Muscle of arm (tissue), 12 donors: Measurements from ENCODE around the gene GAREM1. TPM values are rescaled to one million over a fixed set of nuclear protein-coding genes. Genes with fewer than 3 reads are reported as not detected.
A peak's percentile ranks its signal among the peaks of the same experiment; 100 is the strongest.
"Not testable (repeated sequence)": the region's sequence is repeated elsewhere in the genome, so short reads cannot be mapped to it uniquely, and the experiment has no call there.

Experiments used
- DNase-seq: peaks from one replicate; pipeline ENCODE4 v3.0.0-alpha.2; 2013
- polyA plus RNA-seq, 12 donors: library from polyadenylated mRNA; unstranded; fragments of 120-200 nt; gene quantifications; one replicate each; pipeline ENCODE4 v1.2.1, GENCODE V29; 2013; ENCODE audit not compliant: insufficient read length in 12 of 12

GAREM1 gene
- polyA plus RNA-seq, 12 donors, result 8.0 to 20.2 (median 10.8) TPM; not detected in 1

DNA sequence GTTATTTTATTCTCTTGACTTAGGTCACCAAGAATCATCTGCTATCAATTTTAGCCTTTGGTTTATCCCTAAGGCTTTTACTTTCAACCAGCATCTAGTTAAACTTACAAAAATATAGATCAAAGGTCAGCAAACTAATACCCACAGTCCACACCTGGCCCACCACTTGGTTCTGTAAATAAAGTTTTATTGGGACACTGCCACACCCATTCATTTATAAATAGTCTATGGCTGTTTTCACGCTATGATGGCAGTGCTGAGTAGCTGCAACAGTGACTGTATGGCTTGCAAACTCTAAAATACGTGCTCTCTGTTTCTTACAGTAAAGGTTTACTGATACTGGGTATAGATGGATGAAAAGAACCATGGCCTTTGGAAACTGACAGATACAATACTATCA lies 173.8 kb downstream of the GAREM1 start:
- DNase-seq, result no peak

DNA sequence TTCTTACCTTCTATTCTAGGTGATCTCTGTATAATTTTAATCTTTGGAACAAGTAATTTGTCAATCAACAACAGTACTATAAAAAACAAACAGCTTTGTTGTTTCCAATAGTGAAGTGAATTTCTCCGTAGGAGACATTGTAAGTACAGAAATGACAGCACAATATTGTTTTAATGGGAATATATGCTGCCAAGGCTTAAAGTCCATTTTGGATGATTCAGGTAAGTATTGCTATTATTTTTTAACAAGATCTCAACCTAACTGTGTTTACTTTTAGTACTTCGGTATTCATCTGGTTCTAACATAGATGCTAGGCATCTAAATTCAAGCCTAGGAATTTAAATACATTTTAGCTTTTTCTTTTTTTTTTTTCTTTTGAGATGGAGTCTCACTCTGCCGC lies 175.1 kb downstream of the GAREM1 start:
- DNase-seq, result no peak

DNA sequence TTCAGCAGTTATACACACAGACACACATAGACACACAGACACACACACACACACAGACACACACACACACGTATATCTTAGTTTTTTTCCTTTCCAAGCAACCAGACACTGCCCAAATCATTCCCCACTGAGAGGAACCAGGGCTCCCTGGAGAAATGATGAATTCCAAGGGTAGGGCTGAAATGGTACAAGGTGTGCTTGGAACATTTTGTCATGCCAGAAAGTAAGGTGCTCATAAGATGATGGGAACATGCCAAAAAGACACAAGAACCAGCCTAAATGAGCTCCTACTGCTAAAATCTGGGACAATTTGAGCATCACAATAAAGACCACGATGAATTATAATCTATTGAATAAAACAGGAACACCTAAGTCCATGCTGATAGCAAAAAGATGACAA lies 177.6 kb downstream of the GAREM1 start:
- DNase-seq, result no peak

DNA sequence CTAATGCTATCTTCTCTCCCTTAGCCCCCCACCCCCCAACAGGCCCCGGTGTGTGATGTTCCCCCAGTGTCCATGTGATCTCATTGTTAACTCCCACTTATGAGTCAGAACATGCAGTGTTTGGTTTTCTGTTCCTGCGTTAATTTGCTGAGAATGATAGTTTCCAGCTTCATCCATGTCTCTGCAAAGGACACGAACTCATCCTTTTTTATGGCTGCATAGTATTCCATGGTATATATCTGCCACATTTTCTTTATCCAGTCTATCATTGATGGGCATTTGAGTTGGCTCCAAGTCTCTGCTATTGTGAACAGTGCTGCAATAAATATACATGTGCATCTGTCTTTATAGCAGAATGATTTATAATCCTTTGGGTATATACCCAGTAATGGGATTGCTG lies 179.1 kb downstream of the GAREM1 start:
- DNase-seq, result not testable (repeated sequence)

DNA sequence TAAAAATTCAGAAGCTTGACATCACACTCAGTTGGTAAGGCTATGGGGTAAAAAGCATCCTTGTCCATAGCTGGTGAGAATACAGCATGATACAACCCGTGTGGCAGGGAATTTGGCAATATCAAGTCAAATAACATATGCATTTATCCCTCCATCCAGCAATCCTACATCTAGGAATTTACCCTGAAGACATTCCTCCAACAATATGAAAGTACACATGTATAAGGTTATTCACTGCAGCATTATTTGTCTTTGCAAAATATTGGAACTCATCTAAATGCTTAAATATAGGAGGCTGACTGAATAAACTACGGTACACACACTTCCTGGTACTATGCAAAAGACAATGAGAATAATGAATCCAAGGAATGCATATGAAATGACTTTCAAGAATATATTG lies 179.9 kb downstream of the GAREM1 start:
- no peak for DNase-seq

DNA sequence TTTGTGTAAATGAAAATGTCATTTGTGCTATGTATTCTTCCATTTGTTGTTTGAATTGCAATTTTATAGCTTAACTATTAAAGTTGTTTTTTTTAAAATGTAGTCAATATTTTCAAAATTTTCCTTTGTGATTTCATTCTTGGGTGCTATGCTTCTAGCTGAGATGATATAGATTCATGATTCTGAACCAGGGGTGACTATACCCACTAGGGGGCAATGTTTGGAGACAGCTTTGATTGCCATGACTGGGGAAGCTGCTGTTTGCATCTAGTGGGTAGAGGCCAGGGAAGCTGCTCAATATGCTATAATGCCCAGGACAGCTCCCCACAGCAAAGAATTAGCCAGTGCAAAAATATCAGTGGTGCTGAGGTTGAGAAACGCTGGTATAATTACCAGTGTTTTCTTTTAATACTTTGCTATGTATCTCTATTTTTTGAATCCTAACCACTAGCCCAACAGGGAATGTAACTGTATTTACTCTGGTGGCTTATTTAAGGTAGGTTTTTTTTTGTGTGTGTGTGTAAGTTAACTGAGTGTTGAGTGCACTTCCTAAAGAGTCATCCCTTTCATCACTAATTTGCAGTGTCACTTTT lies 181.1 kb downstream of the GAREM1 start:
- no peak for DNase-seq

DNA sequence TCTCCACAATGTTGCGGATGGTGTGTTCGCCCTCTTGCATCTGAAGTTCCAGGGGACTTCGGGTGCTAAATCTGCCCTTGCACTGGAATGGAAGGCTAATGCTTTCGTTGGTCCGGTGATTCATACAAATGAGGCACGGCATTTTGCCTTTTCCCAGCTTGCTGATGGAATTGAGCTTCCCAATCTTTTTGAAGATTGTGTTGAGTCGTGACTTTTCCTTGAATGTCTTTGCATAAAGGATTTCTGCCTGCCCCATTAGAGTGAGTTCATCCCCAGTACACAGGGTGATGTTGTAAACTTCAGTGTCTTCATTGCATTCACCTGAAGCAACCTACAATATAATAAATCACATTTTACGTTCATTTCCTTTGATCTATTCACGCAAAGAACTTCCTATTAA lies 182.8 kb downstream of the GAREM1 start:
- no peak for DNase-seq

DNA sequence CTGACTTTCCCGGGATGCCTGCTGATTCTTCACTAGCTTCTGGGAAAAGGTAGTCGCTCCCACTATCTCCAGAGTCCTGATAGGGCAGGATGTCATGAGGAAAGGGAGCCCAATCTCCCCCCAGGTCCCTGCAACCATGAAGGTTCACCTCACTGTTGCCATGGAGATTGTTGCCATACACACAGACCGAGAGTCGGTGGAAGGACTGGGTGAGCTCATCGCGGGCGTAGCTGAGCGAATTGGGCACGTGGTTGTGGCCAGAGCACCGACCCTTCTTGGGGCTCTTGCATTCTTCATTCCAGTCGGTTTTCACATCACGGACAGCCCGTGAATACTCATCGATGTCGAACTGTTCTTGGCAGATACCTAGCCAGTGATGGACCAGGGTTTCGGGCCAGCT lies 183.4 kb downstream of the GAREM1 start:
- DNase-seq, result no peak

DNA sequence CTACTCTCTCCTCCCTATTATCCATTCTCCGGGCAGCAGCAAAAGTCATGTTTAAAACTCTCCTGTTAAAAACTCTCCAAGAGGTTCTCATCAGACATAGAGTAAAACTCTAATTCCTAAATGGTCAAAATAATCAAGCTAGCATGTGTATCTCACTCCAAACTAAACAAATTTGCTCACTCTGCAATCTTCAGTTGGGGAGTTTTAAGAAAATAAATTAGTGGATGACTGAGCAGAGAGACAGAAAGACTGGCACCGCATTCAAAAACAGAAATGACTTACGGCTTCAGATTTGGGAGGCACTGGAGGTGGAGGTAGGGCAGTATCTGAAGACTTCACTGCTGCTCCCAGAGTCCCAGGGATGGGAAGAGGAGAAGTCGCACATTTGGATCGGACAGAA lies 183.9 kb downstream of the GAREM1 start:
- DNase-seq, result no peak

DNA sequence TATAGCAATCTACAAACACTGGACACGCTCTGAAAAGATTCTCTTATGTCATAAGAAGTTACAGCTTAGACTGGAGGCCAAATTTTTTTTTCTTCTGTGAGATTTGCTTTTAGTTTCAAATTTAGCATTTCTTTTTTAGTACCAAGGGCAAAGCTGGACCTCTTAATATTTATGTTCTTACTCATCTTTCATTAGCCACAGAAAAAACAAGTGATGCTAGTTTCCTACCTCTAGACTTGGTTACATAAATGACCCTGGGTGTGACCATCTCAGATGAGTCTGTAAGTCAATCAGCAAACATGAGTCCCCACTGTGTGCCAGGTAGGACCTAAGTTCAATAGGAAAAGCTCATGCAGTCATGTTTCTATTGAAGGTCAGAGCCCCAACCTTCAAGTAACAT lies 186.4 kb downstream of the GAREM1 start:
- DNase-seq, result no peak

DNA sequence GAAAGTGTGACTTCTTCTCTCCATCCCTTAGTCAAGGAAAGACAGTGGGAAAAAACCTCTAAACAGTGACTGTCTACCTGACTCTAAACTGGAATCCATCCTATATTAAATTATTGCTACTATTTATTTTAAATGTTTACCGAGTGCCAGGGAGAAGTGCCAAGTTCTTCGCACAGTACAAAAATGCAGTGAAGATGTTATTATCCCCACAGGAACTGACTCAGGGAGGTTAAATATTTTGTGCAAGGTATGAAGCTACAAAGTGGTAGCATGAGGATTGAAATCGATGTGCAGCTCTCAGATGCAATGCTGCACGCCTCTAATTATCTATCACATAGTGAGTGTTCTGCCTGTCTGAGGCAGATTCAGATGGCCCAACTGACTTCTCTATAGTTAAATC lies 189.8 kb downstream of the GAREM1 start:
- no peak for DNase-seq

DNA sequence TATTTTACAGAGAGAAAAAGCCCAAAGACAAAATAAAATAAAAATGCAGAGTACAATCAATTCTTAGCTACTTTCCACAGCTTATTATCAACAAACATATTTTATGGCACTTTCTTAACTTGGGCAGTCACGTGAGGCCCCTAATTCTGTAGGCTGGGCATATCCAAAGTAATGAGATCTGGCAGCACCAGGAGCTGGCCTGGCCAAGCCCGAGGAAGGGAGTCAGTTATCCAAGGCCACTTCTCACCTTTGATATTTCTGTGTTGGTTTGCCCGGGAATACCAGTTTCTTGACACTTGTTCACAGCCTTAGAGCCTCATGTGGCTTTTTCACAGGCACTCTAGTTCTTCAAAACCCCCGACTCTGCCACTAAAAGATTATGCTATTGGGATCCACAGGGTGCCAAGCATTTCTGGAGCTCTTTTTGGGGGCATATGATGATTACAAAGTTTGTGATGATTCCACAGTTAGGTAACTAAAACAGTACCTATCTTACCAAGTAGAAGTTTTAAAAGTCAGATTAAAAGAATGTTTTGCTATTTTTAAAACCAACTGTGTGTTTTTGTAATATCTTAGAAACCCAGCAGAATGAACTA lies 190.4 kb downstream of the GAREM1 start:
- no peak for DNase-seq

DNA sequence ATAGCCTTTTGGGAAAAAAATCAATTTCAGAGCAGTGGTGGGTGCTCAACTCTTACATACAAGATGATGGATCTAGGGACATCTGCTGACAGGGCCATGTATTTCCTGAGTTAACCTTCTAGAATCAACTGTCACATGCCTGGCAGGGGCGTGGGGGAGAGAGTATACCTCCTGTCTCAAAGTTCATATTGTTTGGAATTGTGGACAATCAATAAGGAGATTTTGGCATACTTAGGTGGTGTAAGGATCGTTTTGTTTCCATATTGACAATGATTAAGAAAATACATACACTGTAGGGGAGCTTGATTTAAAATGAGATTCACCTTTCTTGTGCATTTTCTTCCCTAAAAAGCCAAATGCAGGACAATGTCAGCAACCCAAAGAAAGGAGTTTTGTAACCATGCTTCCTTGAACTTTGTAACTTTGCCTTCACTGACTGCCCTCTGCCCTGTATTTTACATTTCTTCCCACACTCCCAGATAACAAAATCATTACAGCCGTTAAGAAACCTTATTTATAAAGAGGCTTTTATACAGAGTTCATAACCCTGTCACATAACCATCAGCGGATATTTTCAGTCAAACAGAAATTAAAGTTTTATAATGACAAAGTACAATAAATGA lies 192.4 kb downstream of the GAREM1 start:
- no peak for DNase-seq

DNA sequence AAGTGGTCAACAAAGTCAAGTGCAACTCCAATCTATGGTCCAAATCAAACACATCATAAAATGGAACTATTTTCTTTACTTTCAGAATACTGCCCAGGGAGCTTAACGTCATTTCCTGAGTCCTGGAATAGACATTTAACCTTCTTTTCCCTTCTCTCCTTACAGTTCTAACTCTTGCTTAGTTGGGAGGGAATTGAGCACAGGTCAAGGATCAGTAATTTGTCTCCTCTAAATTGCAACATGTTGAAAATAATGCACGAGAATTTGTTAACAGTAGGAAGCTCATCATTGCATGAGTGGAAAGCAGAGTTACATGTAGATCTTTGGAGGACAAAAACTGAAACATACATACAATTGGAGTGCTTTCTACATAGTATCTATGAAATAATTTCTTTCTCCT lies 193.1 kb downstream of the GAREM1 start:
- DNase-seq, result no peak

DNA sequence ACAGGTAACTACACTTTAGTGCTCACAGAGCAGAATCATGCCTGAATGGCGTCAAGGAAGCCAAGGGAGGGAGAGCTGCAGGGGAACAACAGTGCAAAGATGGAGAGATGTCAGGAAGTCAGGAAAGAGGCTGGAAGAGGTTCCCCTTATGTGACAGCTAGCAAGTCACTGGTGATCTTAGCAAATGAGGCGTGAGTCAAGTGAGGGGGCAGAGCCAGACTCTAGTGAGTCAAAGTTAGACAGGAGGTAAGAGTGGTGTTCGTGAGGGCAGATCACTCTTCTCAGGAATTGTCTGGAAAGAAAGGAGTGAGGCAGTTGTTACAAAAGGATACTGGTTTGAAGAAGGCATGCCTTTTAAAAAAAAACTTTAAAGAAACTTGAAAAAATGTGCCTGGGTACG lies 193.8 kb downstream of the GAREM1 start:
- DNase-seq, result no peak

DNA sequence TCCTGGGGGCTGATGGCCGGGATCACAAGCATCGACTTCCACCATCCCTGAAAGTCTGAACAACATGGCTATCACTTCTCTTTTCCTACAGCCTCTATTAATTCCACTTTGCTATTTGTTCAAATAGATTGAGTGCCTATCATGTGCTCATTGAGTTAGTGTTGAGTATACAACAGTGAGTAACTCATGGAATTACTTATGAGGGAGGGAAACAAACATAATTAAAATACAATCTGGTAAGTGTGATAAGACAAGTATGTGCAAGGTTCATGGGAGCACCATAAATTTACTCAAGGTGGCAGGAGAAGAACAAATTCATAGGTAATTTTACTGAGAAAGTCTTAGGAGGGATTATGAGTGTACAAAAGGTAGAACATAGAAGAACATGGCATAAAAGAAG lies 194.4 kb downstream of the GAREM1 start:
- DNase-seq, result no peak

DNA sequence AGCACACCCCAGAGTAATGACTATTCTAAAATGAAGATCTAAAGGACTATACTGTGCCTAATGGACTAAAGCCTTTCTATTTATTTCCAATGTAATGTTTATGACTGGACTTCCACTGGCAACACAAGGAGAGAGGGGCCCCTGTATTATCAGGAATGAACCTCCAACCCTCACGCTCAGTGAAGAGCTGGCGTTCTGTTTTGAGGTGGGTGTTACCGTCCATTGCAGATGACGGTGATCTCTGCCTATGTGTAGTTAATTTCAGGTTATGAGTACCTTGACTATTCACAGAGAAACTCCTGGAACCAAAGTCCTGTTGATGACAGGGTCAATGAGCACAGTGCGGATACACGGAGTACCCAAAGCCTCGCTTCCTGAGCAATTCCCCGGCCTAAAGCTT lies 195.5 kb downstream of the GAREM1 start:
- DNase-seq, result no peak

DNA sequence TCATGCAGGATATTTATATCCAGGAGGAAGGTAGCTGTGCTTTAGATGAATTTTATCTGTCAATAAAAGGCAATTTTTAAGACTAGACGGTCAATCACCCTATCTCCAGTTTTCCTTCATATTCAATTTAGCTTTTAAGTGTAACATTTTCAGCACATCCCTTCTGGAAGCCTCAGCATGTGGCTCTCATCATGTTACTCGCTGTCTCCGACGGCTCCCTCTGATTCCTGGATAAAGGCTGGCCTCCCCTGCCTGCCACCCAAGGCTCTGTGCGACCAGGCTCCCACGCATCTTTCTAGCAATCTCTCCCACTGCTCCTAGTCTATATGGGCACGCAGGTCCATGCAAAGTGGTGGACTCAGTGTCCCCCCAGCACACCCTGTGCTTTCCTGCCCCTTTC lies 196.4 kb downstream of the GAREM1 start:
- no peak for DNase-seq

DNA sequence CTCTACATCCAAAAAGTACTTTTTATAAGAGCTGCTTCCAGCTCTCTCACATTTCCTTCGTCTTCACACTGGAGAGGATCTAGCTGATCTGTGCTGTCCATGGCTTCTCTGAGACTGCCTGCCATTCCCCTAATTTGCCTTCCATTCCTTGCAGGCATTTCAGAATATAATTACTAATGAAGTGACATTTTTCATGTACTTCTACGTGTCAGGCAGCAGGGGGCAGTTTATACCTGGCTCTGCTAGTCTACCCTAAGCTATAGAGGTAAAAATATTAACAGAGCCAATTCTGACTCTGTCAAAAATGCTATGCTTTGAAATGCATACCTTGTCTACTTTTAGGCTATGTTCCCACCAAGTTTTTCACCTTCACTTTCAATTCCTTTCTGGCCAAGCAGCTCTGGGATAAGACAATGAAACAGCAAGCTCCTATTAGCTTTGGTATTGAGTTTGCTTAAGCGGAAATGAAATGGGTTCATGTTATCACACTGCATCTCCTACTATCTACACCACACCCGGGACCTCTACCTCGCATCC lies 198.9 kb downstream of the GAREM1 start:
- peak; percentile 36 for DNase-seq

DNA sequence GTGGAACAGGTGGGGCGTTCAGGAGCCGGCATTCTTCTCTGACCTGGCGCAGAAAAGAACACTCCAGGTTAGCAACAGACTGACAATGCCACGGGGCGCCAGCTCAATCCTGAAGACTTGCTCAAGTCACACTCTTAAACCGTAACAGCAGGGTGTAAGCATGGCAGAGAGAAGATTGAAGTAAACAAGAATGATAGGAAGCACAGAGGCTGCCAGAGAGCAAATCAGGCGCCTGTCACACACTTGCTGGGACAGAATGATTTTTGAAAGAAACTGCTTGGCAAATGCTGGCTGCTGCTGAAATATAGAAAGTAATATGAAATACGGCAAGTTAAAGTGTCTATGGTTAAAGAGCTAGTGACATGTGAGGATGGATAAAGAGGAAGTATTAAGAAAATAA lies 200.3 kb downstream of the GAREM1 start:
- DNase-seq, result no peak

DNA sequence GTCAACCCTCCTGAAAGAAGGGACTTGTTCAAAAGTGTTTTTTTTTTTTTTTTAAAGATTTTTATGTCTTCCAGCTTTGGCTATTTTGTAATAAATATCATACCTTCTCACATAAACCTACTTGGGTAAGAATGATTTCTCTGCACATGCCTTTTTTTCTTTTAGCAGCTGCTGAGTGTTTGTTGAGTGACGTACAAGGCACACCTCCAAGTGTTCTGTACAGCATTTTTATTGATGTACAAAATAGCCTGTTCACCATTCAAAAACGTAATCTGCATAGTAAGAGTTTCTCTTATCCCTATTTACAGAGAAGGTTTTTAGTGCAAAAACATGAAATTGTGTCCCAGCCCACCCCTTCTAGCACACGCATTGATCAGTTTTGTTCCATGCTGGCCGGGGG lies 203.2 kb downstream of the GAREM1 start:
- no peak for DNase-seq

DNA sequence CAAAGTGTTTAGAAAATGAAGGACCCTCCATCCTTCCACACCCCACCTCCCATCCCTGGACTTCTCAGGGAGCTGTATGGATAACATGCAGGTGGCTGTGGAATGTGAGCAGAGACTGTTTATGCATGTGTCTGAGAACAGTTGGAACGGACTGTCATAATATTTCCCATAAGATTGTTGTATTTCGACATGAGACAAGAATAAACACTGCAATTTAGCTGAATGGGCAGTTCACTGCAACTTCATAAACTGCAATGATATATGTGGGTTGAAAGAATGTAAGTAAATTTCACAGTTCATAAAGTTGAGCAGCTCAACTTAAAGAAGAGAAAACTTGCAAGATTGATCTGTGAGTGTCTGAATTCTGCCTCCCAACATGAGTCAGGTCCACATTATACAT lies 206.3 kb downstream of the GAREM1 start:
- DNase-seq, result no peak

DNA sequence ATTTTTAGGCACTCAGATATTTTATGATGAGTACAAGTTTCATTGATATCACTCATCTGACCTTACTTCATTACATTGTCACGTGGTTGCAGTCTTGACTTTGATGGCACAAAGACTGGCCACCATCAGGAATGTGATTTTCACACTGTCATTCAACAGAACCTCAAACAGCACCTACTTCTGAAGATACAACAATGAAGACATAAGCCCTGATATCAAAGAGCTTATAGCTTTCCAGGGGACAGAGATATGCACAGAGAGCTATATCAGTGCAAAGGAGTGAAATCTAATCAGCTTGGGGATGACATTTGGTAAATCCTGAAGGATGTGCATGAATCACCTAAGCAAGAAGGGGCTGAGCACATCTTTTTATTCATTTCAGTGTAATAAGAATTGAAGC lies 208.6 kb downstream of the GAREM1 start:
- DNase-seq, result no peak

DNA sequence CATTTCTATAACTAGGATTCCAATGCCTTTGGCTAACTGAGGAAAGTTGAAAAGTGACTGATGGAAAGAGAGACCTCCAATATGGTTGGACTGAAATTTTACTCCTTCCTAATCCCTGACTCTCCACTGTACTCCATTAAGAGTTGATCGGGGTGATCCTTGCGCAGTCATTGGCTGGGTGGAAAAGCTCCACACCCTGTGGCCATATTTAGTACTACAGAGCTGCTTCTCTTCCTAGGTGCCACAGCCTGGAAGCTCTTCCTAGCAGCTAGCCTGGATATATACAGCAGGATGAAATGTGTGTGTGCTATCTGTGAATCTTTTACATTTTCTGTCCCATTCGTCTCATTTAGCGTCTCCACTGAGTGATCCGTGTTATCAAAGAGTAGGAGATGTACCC lies 209.7 kb downstream of the GAREM1 start:
- DNase-seq, result no peak
